RWPE1 (cell line): ENCODE results near the gene SIGLEC11.

Source experiments
- CTCF ChIA-PET: fragments of 350-600 bp; sonication (Branson Sonifier 250); formaldehyde crosslinking; extraction: SDS; loops from one replicate; lab custom pipeline; 2021; lab: Yijun Ruan, JAX
- POLR2A ChIA-PET: fragments of 400-600 bp; formaldehyde crosslinking; extraction: SDS; loops from one replicate; lab custom pipeline; 2020; ENCODE audit warnings: antibody characterized with exemption; ENCODE audit not compliant: low non-redundant PET; lab: Yijun Ruan, JAX
- DNase-seq: peaks from one replicate; pipeline ENCODE4 v3.0.0; 2012; ENCODE audit warnings: low spot score
- H3K27ac ChIP-seq: fragments of 450-650 bp; 2 replicates; pipeline ENCODE4 v1.5.1; 2017
- CTCF ChIP-seq: fragments of 450-650 bp; conservative IDR thresholded peaks from 2 replicates; pipeline ENCODE4 v1.5.1; 2017; ENCODE audit warnings: low read depth, mild to moderate bottlenecking

The SIGLEC11 gene

GRCh38 chr19:49907745-49908446 lies 53.1 kb downstream of the SIGLEC11 start:
- no peak for TF ChIP-seq CTCF
- CTCF ChIA-PET = interaction anchor here (0.6 kb wide), 1 partner anchor 721 kb away, joined by 4 read pairs; no protein-coding TSS in a partner anchor
- DNase-seq = no peak
- POLR2A ChIA-PET = interaction anchor here (0.6 kb wide), 1 partner anchor 536 kb away, joined by 7 read pairs; no protein-coding TSS in a partner anchor
- H3K27ac ChIP-seq = no peak overlapping the region

GRCh38 chr19:49906879-49907564 lies 54.0 kb downstream of the SIGLEC11 start:
- H3K27ac ChIP-seq = no peak overlapping the region
- DNase-seq = no peak
- ChIA-PET POLR2A (no interaction called here), CTCF (no interaction called here)
- TF ChIP-seq CTCF = no peak

- CTCF ChIA-PET = no interaction called here
- POLR2A ChIA-PET = no interaction called here
- TF ChIP-seq CTCF = no peak
- no peak overlapping the region for H3K27ac ChIP-seq
- no peak for DNase-seq
These were observed 56.8 kb downstream of the SIGLEC11 start for GRCh38 chr19:49904136-49904535.
